22Rv1 (cell line): ENCODE measurements around the gene PGAM2.

Source experiments
- CTCF ChIP-seq: fragments of 450-650 bp; IDR thresholded peaks from 2 replicates; pipeline ENCODE4 v1.5.1; 2017; ENCODE audit warnings: mild to moderate bottlenecking
- ZFX ChIP-seq: fragments of 450-650 bp; IDR thresholded peaks from 2 replicates; pipeline ENCODE4 v1.6.1; 2017; ENCODE audit warnings: antibody characterized with exemption, borderline replicate concordance

GRCh38 chr7:44063894-44064651, 1.3 kb downstream of the PGAM2 start:
- TF ChIP-seq CTCF (no peak), ZFX (no peak)
